Stomach (tissue), 4 donors: ENCODE measurements around the gene SIK3.

Experiments used
- CTCF ChIP-seq, 7 experiments: fragments of 450-650 bp in 4 of 7; fragments of 200-600 bp in 3 of 7; sonication (generic) in 3 of 7; IDR thresholded peaks; one replicate each; pipeline ENCODE4 v1.5.1; 2016 to 2019; ENCODE audit warnings: antibody characterized with exemption in 7 of 7, control low read depth in 2 of 7, mild to moderate bottlenecking in 1 of 7
- EP300 ChIP-seq: sonication (generic); formaldehyde crosslinking; IDR thresholded peaks from one replicate; pipeline ENCODE4 v1.6.1; 2017; ENCODE audit warnings: antibody characterized with exemption
- POLR2A ChIP-seq, 4 donors: fragments of 450-650 bp; IDR thresholded peaks; one replicate each; pipeline ENCODE4 v1.6.1; 2016; ENCODE audit warnings: antibody characterized with exemption in 4 of 4, control low read depth in 2 of 4, mild to moderate bottlenecking in 1 of 4, moderate library complexity in 1 of 4

DNA sequence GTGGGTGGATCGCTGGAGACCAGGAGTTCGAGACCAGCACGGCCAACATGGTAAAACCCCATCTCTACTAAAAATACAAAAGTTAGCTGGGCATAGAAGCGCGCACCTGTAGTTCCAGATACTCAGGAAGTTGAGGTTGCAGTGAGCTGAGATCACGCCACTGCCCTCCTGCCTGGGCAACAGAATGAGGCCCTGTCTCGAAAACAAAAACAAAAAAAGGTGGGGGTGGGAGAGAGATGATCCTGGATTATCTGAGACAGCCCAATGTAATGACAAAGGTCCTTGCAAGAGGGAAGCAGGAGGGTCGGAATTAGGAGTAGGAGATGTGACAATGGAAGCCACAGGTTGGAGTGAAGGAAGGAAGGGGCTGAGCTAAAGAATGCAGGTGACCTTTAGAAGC, 173.2 kb downstream of the SIK3 start:
- TF ChIP-seq CTCF (IDR thresholded peaks at IDR 0.05) (no peak), EP300 (no peak), POLR2A (IDR thresholded peaks at IDR 0.05) (no peak)
